Mammary epithelial cell (primary cell): ENCODE data around the gene ITGB6.

Experiments used
- EZH2 ChIP-seq: IDR thresholded peaks from 2 replicates; pipeline ENCODE4 v1.6.1; 2012; ENCODE audit warnings: low read length, inconsistent platforms, borderline replicate concordance
- TF ChIP-seq, protein P1 (sequence below), 2 donors: IDR thresholded peaks in 1 of 2; conservative IDR thresholded peaks in 1 of 2; 2 replicates each; pipeline ENCODE4 v1.5.1; 2011 to 2012; ENCODE audit warnings: inconsistent platforms in 2 of 2, low read length in 2 of 2, mild to moderate bottlenecking in 2 of 2, control low read depth in 1 of 2, low read depth in 1 of 2; ENCODE audit not compliant: insufficient read depth in 1 of 2; ENCODE audit errors: extremely low read depth in 1 of 2

GRCh38 chr2:160125366-160125765 lies 74.7 kb downstream of the ITGB6 start:
- TF ChIP-seq EZH2: no peak
- TF ChIP-seq, protein P1, sequence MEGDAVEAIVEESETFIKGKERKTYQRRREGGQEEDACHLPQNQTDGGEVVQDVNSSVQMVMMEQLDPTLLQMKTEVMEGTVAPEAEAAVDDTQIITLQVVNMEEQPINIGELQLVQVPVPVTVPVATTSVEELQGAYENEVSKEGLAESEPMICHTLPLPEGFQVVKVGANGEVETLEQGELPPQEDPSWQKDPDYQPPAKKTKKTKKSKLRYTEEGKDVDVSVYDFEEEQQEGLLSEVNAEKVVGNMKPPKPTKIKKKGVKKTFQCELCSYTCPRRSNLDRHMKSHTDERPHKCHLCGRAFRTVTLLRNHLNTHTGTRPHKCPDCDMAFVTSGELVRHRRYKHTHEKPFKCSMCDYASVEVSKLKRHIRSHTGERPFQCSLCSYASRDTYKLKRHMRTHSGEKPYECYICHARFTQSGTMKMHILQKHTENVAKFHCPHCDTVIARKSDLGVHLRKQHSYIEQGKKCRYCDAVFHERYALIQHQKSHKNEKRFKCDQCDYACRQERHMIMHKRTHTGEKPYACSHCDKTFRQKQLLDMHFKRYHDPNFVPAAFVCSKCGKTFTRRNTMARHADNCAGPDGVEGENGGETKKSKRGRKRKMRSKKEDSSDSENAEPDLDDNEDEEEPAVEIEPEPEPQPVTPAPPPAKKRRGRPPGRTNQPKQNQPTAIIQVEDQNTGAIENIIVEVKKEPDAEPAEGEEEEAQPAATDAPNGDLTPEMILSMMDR (conservative IDR thresholded peaks at IDR 0.05 in 1 of 2, IDR thresholded peaks at IDR 0.05 in 1 of 2; ENCODE audit: extremely low read depth in 1 of 2, insufficient read depth in 1 of 2, low read depth in 1 of 2, low read length in 2 of 2): no peak
